T-helper 22 cell (primary cell): ENCODE data around the gene ADSS2.

Source experiments
- DNase-seq: peaks from one replicate; pipeline ENCODE4 v3.0.0-alpha.2; 2020; ENCODE audit warnings: low read depth

The ADSS2 gene

GRCh38 chr1:244445320-244446181 lies 6.2 kb downstream of the ADSS2 start:
- no peak for DNase-seq

GRCh38 chr1:244444854-244445253 lies 6.9 kb downstream of the ADSS2 start:
- no peak for DNase-seq

GRCh38 chr1:244442850-244443249 lies 8.9 kb downstream of the ADSS2 start:
- DNase-seq = no peak

GRCh38 chr1:244439391-244440032 lies 12.2 kb downstream of the ADSS2 start:
- no peak for DNase-seq

GRCh38 chr1:244437086-244437468 lies 14.6 kb downstream of the ADSS2 start:
- DNase-seq = no peak

- no peak for DNase-seq
Measured at GRCh38 chr1:244436336-244437085, 15.2 kb downstream of the ADSS2 start.

GRCh38 chr1:244435562-244436205 lies 16.0 kb downstream of the ADSS2 start:
- DNase-seq = no peak

- DNase-seq = no peak
Measured at GRCh38 chr1:244431166-244431565, 20.5 kb downstream of the ADSS2 start.

GRCh38 chr1:244429818-244430217 lies 21.9 kb downstream of the ADSS2 start:
- DNase-seq = no peak

- DNase-seq = no peak
Measured at GRCh38 chr1:244427647-244428046, 24.1 kb downstream of the ADSS2 start.

GRCh38 chr1:244424649-244425334 lies 26.9 kb downstream of the ADSS2 start:
- DNase-seq = no peak

GRCh38 chr1:244422174-244422573 lies 29.5 kb downstream of the ADSS2 start:
- DNase-seq = no peak

- no peak for DNase-seq
Measured at GRCh38 chr1:244419024-244419423, 32.7 kb downstream of the ADSS2 start.

GRCh38 chr1:244414543-244414942 lies 37.2 kb downstream of the ADSS2 start:
- DNase-seq = no peak

- no peak for DNase-seq
Measured at GRCh38 chr1:244413736-244414135, 38.0 kb downstream of the ADSS2 start.

GRCh38 chr1:244412176-244412575 lies 39.5 kb downstream of the ADSS2 start:
- DNase-seq = no peak

GRCh38 chr1:244409701-244410100 lies 42.0 kb downstream of the ADSS2 start:
- no peak for DNase-seq

GRCh38 chr1:244406337-244406736 lies 45.4 kb downstream of the ADSS2 start:
- no peak for DNase-seq

- no peak for DNase-seq
Measured at GRCh38 chr1:244405856-244406255, 45.9 kb downstream of the ADSS2 start.

GRCh38 chr1:244403431-244403830 lies 48.3 kb downstream of the ADSS2 start:
- no peak for DNase-seq

GRCh38 chr1:244400974-244401373 lies 50.7 kb downstream of the ADSS2 start:
- DNase-seq = no peak

- DNase-seq = no peak
Measured at GRCh38 chr1:244397131-244397530, 54.6 kb downstream of the ADSS2 start.
